Right renal cortex interstitium (tissue), 3 donors: ENCODE data around the gene TTC16. TPM values are rescaled to one million over a fixed set of nuclear protein-coding genes. Genes with fewer than 3 reads are reported as not detected.

Source experiments
- DNase-seq, 3 donors: peaks; one replicate each; pipeline ENCODE4 v3.0.0-alpha.2; 2013; ENCODE audit warnings: low read depth in 3 of 3, low spot score in 2 of 3
- polyA plus RNA-seq, 3 donors: library from polyadenylated mRNA; unstranded; fragments of 120-200 nt; gene quantifications; one replicate each; pipeline ENCODE4 v1.2.1, GENCODE V29; 2013; ENCODE audit not compliant: insufficient read length in 3 of 3

TTC16 gene, protein sequence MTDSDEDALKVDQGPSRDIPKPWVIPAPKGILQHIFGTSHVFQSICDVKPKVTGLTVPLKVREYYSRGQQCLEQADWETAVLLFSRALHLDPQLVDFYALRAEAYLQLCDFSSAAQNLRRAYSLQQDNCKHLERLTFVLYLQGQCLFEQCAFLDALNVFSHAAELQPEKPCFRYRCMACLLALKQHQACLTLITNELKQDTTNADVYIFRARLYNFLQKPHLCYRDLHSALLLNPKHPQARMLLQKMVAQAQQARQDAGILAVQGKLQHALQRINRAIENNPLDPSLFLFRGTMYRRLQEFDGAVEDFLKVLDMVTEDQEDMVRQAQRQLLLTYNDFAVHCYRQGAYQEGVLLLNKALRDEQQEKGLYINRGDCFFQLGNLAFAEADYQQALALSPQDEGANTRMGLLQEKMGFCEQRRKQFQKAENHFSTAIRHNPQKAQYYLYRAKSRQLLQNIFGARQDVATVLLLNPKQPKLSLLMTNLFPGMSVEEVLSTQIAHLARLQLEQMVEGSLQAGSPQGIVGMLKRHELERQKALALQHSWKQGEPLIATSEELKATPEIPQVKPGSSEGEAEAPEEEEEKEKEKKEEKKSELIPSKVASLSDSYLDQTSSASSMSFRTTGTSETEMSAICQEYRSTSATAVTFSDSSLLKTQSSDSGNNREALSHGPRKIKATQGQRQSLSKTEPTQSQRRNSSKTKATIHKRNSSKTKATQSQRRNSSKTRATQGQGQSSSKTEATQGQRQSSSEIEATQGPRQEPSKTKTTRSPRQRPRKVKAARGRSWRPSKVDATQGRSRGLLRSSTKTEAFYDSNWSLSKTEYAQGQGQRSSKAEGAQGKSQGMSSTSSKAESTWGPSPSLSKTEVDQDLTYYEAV
- under 1 TPM; 0.14 to 0.26 (median 0.20) TPM for polyA plus RNA-seq

DNA sequence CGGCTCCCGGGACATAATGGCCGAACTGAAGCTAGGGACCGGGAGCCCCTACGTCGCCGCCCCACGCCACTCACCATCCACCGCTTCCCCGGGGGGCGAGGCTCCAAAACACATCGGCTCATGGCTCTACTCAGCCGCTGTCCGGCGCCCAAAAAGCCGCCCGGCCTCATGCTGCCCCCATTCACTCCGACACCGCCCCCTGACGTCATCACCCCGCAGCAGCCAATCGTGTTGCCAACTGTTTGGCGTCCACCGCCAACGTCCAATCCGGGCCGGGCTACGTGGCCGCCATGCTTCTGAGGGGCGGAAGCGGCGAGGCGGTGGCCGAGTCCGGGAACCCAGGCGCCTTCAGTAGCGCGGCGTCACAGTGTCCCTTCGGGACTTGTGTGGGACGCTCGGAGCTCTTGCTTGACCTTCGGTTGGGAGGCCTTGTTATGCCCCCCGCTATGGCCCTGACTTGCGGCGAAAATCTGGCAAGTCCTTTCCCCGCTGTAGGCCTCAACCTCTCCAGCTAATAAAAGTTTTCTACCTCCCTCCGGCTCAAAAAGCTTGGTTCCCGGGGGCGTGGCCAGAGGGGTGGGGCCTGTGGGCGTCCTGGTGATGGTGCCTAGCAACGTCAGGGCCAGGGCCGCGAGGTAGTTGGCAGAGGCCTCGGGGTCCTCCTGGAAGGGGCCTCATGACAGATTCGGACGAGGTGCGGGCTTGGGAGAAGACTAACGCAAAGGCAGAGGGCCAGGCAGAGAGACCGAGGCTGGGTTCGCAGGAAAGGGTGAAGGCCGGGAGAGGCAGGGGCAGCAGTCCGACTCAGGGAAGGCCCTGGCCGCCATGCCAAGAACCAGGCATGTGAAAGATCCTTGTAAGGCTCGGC is at the start of gene TTC16, which contains the start of gene PTRH1:
TSS of gene TTC16 (plus strand) at position 610 of the 868 bp plus-strand sequence. CDS start at position 677, 67 bp downstream.
TSS of gene PTRH1 (minus strand) at position 194 of the 868 bp plus-strand sequence. CDS start at position 170, 24 bp downstream.
- peak; percentile 87 to 93 (median 88) for DNase-seq

DNA sequence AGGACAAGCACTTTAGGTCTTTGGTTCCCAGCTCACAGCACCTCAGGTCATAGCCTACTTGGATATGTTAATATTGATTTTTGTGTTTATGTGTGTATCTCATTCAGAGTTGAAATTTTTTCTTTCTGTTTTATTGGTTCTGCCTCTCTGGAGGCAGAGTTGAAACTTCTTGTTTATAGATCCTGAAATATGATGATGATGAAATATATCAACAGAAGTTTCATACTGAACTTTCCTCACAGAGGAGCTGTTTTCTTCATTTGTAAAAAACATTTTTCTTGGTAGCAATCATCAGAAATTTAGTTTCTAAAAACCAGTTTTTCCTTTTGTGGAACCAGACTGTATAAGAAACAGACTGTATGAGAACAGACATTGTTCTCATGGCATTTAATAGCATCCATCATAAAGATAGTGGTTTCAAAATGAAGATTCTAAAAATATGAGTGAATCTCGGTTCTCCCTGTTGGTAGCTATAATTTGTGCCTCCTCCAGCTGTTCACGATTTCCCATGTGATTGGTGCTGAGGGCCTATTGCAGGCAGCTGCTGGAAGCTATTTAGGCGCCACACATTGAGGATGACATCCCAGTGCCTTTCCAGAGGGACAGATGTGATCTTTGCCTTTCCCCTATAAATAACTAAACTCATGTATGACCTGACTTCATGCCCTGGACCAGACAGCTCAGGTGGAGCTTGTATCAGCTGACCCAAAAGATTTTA is 48.6 kb upstream of the TTC16 start:
- no peak for DNase-seq

DNA sequence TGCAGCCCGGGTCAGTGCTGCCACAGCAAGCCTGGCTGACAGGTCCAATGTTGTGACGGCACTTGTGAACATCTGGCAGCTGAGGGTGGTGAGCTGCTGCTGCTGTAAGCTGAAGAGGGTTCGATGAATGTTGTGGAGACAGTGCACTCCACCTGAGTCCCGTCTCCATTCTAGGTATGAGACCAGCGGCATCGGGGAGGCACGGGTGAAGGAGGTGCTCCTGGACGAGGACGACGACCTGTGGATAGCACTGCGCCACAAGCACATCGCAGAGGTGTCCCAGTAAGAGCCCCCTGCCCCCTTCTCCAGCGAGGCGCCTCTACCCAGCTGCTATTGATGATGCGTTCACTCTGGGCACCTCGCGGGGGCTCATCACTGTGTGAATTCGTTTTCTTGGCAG is 48.0 kb upstream of the TTC16 start:
- no peak for DNase-seq

DNA sequence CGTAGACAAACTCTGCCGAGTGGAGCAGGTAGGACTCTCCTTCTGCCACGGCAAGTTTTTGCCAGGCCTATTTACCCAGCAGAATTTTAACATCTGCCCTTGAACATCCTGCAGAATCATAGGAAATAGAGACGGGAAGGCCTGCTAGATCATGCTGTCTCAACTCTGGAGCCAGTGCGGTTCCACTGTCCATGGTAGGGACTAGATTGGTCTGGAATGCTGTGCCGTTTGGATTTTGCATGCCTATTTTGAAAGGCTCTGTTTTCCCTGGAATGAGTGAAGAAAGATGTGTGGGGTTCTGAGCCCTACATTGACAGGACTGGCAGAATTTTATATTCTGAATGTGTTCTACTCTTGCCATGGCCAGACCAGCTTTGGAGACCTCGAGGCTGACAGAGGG is 42.6 kb upstream of the TTC16 start:
- no peak for DNase-seq

DNA sequence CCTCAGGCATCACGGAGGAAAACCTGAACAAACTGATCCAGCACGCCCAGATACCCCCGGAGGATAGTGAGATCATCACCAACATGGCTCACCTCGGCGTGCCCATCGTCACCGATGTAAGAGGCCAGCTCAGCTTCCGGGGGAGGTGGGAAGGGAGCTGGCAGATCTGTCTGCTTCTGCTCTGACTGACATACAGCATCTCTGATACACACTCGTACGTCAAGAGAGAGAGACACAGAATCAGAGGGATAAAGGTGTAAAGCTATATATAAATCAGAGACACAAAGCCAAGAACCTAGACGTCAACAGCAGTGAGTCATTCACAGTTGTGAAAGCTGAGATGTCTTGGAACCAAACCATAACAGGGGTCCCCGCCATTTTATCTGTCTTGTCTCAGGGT is 39.2 kb upstream of the TTC16 start:
- no peak for DNase-seq

DNA sequence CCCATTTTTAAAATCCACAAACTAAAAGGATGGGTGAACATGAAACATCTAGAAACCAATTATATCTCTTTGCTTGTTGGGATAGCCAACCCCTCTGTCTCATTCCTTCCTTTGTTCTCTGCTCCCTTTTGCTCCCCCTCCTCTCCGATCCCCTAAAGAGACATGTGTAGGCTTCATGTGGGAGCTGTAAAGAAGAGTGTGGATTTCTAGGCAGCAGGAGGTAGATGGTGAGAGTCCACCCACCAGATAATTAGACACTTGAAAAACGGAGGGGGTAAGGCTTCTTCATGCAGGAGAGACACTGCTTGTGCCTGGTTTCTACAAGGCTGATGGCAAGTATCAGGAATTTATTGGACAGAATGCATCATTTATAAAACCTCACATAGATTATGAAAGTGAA is 36.4 kb upstream of the TTC16 start:
- no peak for DNase-seq

DNA sequence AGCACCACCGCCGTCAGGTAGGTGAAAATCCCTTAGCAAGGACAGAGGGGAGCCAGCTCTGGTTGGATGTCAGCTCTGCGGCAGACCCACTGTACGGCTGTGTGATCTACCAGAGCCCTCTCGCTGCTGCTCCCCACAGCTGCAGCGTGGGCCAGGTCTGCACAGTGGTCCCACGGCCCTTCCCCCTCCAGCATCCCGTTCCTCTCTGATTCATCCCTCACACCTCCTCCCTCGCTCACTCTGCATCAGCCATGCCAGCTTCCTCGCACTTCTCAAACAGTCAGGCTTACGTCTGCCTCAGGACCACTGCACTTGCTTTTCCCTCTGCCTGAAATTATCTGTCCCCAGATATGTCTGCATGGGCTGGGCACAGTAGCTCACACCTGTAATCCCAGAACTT is 35.7 kb upstream of the TTC16 start:
- DNase-seq, result no peak

DNA sequence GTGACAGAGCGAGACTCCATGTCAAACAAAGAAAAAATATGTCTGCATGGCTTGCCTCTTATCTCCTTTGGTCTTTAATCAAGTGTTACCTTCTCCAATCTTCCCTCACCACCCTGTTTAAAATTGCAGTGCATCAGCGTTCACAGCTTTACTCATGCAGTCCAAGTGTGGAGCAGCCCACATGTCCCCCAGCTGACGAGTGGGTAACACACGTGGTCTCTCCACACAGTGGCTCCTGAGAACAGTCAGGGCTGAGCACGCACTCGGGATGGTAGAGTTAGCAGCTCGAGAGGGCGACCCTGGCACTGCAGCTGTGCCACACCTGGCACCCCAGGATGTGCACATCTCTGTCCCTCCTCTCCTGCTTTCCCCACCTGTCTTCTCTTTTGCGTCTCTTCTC is 35.0 kb upstream of the TTC16 start:
- DNase-seq, result no peak

DNA sequence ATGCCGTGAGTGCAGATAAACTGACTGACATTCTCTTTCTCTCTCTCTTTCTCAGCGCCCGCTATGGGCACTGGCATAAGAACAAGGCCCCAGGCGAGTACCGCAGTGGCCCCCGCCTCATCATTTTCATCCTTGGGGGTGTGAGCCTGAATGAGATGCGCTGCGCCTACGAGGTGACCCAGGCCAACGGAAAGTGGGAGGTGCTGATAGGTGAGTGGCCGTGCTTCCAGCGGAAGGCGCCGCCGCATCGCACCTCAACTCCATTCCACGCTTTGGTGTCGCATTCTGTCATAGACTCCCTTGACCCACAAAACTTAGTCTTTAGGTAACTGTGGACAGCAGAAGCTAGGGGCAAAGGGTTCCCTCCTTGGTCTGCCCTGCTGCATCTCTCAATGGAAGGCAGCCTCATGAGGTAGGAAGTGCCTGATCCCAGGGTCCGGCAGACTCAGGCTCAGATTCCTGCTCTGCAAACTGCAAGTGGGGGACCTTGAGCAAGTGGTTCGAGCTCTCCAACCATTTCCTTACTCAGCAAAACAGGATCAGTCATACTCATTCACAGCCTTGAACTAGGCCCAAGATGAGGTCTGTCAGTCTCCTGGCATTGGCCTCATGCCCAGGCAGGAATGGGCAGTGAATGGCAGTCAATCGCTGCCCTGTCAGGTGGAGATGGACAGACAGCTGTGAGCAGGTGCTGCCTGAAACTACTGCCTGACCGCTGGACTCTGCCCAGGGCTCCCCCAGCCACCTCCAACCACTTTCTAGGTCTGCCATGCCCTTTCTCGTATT is 33.3 kb upstream of the TTC16 start:
- DNase-seq, result no peak

DNA sequence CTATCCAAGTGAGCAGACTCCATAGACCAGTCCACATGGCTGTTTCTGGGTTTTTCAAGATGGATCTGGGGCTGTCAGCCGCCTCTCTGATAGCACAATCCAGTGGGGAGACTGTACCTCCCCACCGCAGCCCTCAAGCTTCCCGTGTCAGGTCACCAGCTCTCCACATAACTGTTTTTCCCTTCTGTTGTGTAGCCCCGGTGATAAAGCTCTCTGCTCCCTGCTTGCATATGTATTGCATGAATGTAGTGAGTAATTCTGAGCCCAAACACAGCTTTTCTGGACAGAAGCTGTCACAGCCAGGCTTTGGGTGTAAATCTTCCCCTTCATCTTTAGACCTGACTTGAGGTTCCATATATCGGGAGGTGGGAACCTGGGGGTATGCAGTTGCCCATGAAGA is 32.2 kb upstream of the TTC16 start:
- no peak for DNase-seq

DNA sequence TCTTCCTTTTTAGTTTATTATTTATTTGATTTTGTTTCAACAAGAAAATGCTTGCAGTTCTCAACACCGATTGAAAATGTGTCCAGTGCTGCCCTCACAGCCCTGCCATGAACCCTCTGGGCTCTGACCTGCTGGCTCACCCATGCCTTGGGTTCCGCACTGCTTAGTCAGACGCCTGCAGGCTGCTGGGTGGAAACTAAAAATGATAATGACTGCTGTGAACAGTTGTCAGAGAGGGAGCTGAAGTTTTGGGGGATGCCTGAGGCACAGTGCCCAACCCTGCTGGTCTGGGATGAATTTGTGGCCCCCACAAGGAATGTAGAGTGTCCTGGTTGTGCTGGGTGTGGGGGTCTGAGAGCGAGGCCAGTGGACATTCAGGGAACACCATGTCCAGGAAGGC is 31.3 kb upstream of the TTC16 start:
- no peak for DNase-seq

DNA sequence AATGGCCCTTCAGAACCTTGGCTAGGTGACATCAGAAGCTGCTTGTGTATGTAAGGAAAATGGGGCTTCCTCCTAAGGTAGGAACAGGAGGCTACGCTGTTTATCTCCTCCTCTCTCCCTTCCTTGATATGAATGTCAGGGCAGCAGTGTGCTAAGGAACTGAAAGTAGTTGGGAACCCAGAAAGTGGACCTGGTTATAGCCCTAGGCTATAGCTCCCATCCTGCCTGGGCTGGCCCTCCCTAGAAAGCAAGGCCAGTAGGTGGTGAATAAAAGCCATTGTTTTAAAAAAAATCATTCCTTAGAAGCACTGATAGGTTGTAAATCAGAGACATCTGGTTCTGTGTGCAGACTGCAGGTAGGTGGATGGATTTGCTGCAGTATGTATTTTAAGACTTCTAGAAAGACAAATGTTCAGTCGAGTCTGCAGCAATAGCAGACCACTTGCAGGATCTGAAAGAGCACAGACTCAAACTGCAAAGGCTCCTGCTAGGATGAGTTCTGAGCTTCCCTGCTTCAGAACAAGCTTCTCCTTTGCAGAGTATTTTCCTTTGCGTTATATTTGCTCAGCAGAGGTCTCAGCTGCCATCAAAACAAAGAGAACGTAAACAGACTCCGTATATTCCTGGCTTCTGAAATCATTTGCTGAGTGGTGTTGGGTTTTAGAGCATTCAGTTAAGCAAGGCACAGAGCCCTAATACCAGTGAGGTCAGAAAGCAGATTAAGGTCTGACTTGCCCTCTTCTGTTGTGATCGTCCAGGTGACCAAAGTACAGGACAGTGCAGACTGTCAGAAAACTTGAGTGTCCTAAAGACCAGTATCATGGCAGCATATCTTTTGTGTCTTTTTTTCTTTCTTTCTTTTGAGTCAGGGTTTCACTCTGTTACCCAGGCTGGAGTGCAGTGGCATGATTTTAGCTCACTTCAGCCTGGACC is 29.2 kb upstream of the TTC16 start:
- DNase-seq, result no peak

DNA sequence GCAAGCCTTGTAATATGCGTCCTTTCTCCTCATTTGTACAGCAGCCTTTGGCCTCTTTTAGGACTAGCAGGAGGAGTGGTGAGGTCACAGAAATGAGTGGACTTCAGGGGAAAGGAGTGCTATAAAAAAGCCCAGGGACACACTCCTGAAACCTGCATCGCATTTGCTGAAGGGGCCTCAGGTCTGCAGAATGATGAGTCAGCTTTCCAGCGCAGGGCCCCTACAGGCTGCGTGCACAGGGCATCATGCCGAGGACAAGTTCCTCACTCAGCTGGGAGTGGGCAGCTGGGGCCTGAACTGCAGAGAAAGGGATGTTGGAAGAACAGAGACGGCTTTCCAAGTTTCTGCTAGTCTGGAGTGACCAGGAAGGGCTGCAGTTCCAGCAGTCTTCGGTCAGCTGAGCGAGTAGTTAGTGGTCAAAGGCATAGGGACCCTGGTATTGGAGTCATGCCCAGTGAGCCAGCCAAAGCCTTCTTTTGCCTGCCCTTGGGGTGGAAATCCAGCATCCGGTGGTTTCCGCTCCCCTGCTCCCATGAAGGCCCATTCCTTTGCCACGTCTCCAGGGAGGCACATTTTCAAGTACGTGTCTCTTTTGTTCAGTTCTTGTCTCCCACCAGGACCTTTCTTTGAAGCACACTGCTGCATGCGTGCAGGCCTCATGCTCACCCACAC is 26.4 kb upstream of the TTC16 start:
- no peak for DNase-seq

DNA sequence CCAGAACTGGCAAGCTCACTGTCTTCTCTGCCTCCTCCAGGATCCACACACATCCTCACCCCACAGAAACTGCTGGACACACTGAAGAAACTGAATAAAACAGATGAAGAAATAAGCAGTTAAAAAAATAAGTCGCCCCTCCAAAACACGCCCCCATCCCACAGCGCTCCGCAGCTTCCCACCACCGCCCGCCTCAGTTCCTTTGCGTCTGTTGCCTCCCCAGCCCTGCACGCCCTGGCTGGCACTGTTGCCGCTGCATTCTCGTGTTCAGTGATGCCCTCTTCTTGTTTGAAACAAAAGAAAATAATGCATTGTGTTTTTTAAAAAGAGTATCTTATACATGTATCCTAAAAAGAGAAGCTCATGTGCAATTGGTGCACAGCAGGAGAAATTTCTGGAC is 25.1 kb upstream of the TTC16 start:
- no peak for DNase-seq

DNA sequence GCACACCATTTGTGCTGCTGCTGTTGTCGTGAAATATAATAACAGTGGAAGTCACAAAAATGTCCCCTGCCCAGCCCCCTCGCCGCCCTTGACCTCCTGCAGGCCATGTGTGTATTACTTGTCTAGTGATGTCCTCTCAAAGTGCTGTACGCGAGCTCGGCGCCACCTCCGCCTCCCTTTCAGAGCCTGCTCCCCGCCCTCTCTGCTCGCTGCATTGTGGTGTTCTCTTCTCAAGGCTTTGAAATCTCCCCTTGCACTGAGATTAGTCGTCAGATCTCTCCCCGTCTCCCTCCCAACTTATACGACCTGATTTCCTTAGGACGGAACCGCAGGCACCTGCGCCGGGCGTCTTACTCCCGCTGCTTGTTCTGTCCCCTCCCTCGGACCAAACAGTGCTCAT is 23.8 kb upstream of the TTC16 start:
- no peak for DNase-seq

DNA sequence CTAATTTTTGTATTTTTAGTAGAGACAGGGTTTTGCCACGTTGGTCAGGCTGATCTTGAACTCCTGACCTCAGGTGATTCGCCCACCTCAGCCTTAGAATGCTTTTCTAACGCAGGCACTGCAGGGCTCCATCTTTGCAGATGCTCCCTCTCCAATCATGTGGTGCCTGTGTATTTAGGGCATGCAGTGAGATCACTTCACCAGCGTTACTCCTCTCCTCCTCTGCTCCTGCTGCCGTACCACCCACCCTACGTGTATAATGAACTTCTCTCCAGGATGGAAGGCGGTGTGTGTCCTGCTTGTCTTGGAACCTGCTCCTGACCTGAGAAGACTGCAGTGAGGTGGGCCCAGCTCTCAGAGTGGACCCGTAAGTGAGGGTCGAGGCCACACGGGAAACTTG is 22.7 kb upstream of the TTC16 start:
- DNase-seq, result no peak

DNA sequence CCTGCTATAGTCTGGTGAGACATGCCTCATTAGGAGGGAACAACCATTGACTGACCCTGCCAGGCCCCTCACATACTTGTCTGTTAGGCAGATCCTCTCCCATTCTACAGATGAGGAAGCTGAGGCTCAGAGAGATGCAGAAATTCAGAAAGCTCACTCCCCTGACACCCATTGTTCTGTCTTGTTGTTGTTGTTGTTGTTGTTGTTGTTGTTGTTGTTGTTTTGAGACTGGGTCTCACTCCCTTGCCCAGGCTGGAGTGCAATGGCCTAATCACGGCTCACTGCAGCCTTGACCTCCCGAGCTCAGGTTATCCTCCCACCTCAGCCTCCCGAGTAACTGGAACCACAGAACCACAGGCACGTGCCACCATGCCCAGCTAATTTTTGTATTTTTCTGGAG is 22.2 kb upstream of the TTC16 start:
- DNase-seq, result no peak
